H9 (cell line): ENCODE data around the gene TFAP2D. TPM values are rescaled to one million over a fixed set of nuclear protein-coding genes. Genes with fewer than 3 reads are reported as not detected.

Source experiments
- DNase-seq: peaks from one replicate; pipeline ENCODE4 v3.0.0-alpha.2; 2017
- H2AFZ ChIP-seq: one replicate; pipeline ENCODE4 v1.6.1; 2013; ENCODE audit warnings: mild to moderate bottlenecking, low read length, control low read depth, moderate library complexity
- H2AK5ac ChIP-seq: 2 replicates; pipeline ENCODE4 v1.6.1; 2013; ENCODE audit warnings: low read length, control low read depth, mixed read lengths; ENCODE audit not compliant: insufficient read length
- H2BK120ac ChIP-seq: one replicate; pipeline ENCODE4 v1.6.1; 2013; ENCODE audit warnings: low read depth, mild to moderate bottlenecking, low read length, control low read depth, inconsistent platforms; ENCODE audit not compliant: poor library complexity, severe bottlenecking
- H2BK12ac ChIP-seq: 2 replicates; pipeline ENCODE4 v1.6.1; 2013; ENCODE audit warnings: low read length, control low read depth, mixed read lengths, low read depth; ENCODE audit not compliant: insufficient read length
- H2BK15ac ChIP-seq: 2 replicates; pipeline ENCODE4 v1.6.1; 2013; ENCODE audit warnings: low read depth, low read length, control low read depth
- H2BK20ac ChIP-seq: one replicate; pipeline ENCODE4 v1.6.1; 2013; ENCODE audit warnings: low read depth, mild to moderate bottlenecking, low read length, control low read depth, inconsistent platforms; ENCODE audit not compliant: poor library complexity, severe bottlenecking
- H2BK5ac ChIP-seq: 2 replicates; pipeline ENCODE4 v1.6.1; 2013; ENCODE audit warnings: low read length, control low read depth, mixed read lengths; ENCODE audit not compliant: insufficient read length
- H3K14ac ChIP-seq: 2 replicates; pipeline ENCODE4 v1.6.1; 2013; ENCODE audit warnings: low read length, control low read depth; ENCODE audit not compliant: insufficient read depth
- H3K18ac ChIP-seq: 2 replicates; pipeline ENCODE4 v1.6.1; 2013; ENCODE audit warnings: low read depth, mild to moderate bottlenecking, mixed read lengths, low read length, control low read depth; ENCODE audit not compliant: insufficient read length
- H3K23ac ChIP-seq: 2 replicates; pipeline ENCODE4 v1.6.1; 2013; ENCODE audit warnings: low read length, control low read depth, mixed read lengths, low read depth; ENCODE audit not compliant: insufficient read length
- H3K23me2 ChIP-seq: 2 replicates; pipeline ENCODE4 v1.6.1; 2013; ENCODE audit warnings: low read depth, mild to moderate bottlenecking, mixed read lengths, low read length, control low read depth; ENCODE audit not compliant: insufficient read length, poor library complexity, severe bottlenecking
- H3K27ac ChIP-seq: 2 replicates; pipeline ENCODE4 v1.5.1; 2013; ENCODE audit warnings: low read length, control low read depth, mixed read lengths, low read depth; ENCODE audit not compliant: insufficient read length
- H3K27me3 ChIP-seq: 2 replicates; pipeline ENCODE4 v1.6.1; 2013; ENCODE audit warnings: low read length, control low read depth, inconsistent platforms; ENCODE audit not compliant: insufficient read depth
- H3K4ac ChIP-seq: 2 replicates; pipeline ENCODE4 v1.6.1; 2013; ENCODE audit warnings: low read depth, mild to moderate bottlenecking, control low read depth, inconsistent platforms, low read length, moderate library complexity
- H3K4me1 ChIP-seq: 2 replicates; pipeline ENCODE4 v1.6.1; 2013; ENCODE audit warnings: low read length, control low read depth, inconsistent platforms; ENCODE audit not compliant: insufficient read depth
- H3K4me2 ChIP-seq: 2 replicates; pipeline ENCODE4 v1.6.1; 2013; ENCODE audit warnings: low read length, control low read depth, mixed read lengths; ENCODE audit not compliant: insufficient read length, insufficient read depth
- H3K56ac ChIP-seq: 2 replicates; pipeline ENCODE4 v1.6.1; 2013; ENCODE audit warnings: low read depth, mild to moderate bottlenecking, mixed read lengths, low read length, control low read depth; ENCODE audit not compliant: insufficient read length
- H3K79me1 ChIP-seq: 2 replicates; pipeline ENCODE4 v1.6.1; 2013; ENCODE audit warnings: low read depth, mild to moderate bottlenecking, moderate library complexity, low read length, control low read depth, inconsistent platforms; ENCODE audit not compliant: insufficient read depth, poor library complexity, severe bottlenecking
- H3K79me2 ChIP-seq: 2 replicates; pipeline ENCODE4 v1.6.1; 2013; ENCODE audit warnings: low read length, control low read depth, inconsistent platforms; ENCODE audit not compliant: insufficient read depth
- H3K9ac ChIP-seq: 2 replicates; pipeline ENCODE4 v1.6.1; 2013; ENCODE audit warnings: low read length, control low read depth, mixed read lengths; ENCODE audit not compliant: insufficient read length; ENCODE audit errors: extremely low read depth
- H3K9me3 ChIP-seq: one replicate; pipeline ENCODE4 v1.6.1; 2013; ENCODE audit warnings: low read depth, low read length, inconsistent platforms; ENCODE audit not compliant: control insufficient read depth
- H3T11ph ChIP-seq: one replicate; pipeline ENCODE4 v1.6.1; 2013; ENCODE audit warnings: mild to moderate bottlenecking, low read length, control low read depth, inconsistent platforms
- H4K20me1 ChIP-seq: one replicate; pipeline ENCODE4 v1.6.1; 2013; ENCODE audit not compliant: control insufficient read depth, insufficient read length, insufficient read depth
- H4K5ac ChIP-seq: 2 replicates; pipeline ENCODE4 v1.6.1; 2013; ENCODE audit warnings: low read depth, mild to moderate bottlenecking, mixed read lengths, low read length, control low read depth; ENCODE audit not compliant: insufficient read length
- H4K8ac ChIP-seq: replicated peaks from 2 replicates; pipeline ENCODE4 v1.6.1; 2013; ENCODE audit warnings: low read length, control low read depth, mixed read lengths, low read depth; ENCODE audit not compliant: insufficient read length
- H4K91ac ChIP-seq: 2 replicates; pipeline ENCODE4 v1.6.1; 2013; ENCODE audit warnings: low read depth, mild to moderate bottlenecking, moderate library complexity, mixed read lengths, low read length, control low read depth; ENCODE audit not compliant: insufficient read length
- H3K27ac Mint-ChIP-seq, 3 experiments: 2 replicates in 2 of 3; 3 replicates in 1 of 3; pipeline ENCODE4 v1.8.0; 2020 to 2021; ENCODE audit warnings: mixed read lengths in 3 of 3, mild to moderate bottlenecking in 1 of 3, moderate library complexity in 1 of 3
- H3K27me3 Mint-ChIP-seq: 2 replicates; pipeline ENCODE4 v1.8.0; 2021; ENCODE audit warnings: low read depth, mild to moderate bottlenecking, moderate library complexity, mixed read lengths
- H3K36me3 Mint-ChIP-seq, 3 experiments: 2 replicates in 2 of 3; 3 replicates in 1 of 3; pipeline ENCODE4 v1.8.0; 2020 to 2021; ENCODE audit warnings: low read depth in 3 of 3, mixed read lengths in 3 of 3; ENCODE audit not compliant: insufficient read depth in 1 of 3
- H3K4me1 Mint-ChIP-seq, 2 experiments: 2 replicates each; pipeline ENCODE4 v1.8.0; 2020; ENCODE audit warnings: mixed read lengths in 2 of 2
- H3K4me3 Mint-ChIP-seq, 2 experiments: 2 replicates in 1 of 2; 3 replicates in 1 of 2; pipeline ENCODE4 v1.8.0; 2020 to 2021; ENCODE audit warnings: mild to moderate bottlenecking in 2 of 2, mixed read lengths in 2 of 2, moderate library complexity in 1 of 2
- H3K9me3 Mint-ChIP-seq, 2 experiments: 2 replicates in 1 of 2; 3 replicates in 1 of 2; pipeline ENCODE4 v1.8.0; 2020; ENCODE audit warnings: mild to moderate bottlenecking in 2 of 2, mixed read lengths in 2 of 2, moderate library complexity in 1 of 2
- CTCF ChIP-seq: fragments of 200-600 bp; sonication (generic); conservative IDR thresholded peaks from 3 replicates; pipeline ENCODE4 v1.8.0; 2021; ENCODE audit warnings: antibody characterized with exemption, mild to moderate bottlenecking
- WGBS: extraction: QIAGEN DNeasy Blood & Tissue Kit; methylation state at CpG from one replicate; pipeline ENCODE4 v1.1.7; 2013; ENCODE audit warnings: missing lambda C conversion rate, low lambda C conversion rate, mixed read lengths; ENCODE audit not compliant: insufficient read length; ENCODE audit errors: extremely low coverage; 5-methylcytosine and 5-hydroxymethylcytosine counted together
- total RNA-seq: library from RNA; stranded (reverse); gene quantifications from 2 replicates; pipeline ENCODE4 v1.2.1, GENCODE V29; 2021

The TFAP2D gene
- total RNA-seq, 1 experiment from 2014 or later = not detected

- H4K20me1 ChIP-seq = no peaks in the 10 kb centered on the region
- no peak overlapping the region for H3K4me3 Mint-ChIP-seq
- H3K4ac ChIP-seq = no peak overlapping the region
- peaks cover 1% of the 10 kb centered on the region; the same call in 1 of the 2 replicates for H3K27me3 Mint-ChIP-seq
- H2BK15ac ChIP-seq = no peak overlapping the region
- H3K4me2 ChIP-seq = no peak overlapping the region
- H4K8ac ChIP-seq = no peak overlapping the region
- H2BK120ac ChIP-seq = no peak overlapping the region
- no peak overlapping the region for H2BK12ac ChIP-seq
- H3K27ac Mint-ChIP-seq = no peak overlapping the region
- H3K23ac ChIP-seq = no peak overlapping the region
- H3K4me1 Mint-ChIP-seq = peaks cover 0 to 7% of the 10 kb centered on the region in 2 experiments; a peak in 2 of 4 replicates
- H3K4me1 ChIP-seq = no peaks in the 10 kb centered on the region
- H4K5ac ChIP-seq = no peak overlapping the region
- no peaks in the 10 kb centered on the region for H3K23me2 ChIP-seq
- no CpG with 5 or more reads among the region's 1 CpG for whole genome bisulfite sequencing
- H2AFZ ChIP-seq = no peak overlapping the region
- no peaks in the 10 kb centered on the region for H3K27me3 ChIP-seq
- H2BK5ac ChIP-seq = no peak overlapping the region
- H3K9me3 Mint-ChIP-seq = no peaks in the 10 kb centered on the region
- TF ChIP-seq CTCF = no peak
- no peak overlapping the region for H4K91ac ChIP-seq
- no peak overlapping the region for H3K27ac ChIP-seq
- no peak for DNase-seq
- no peak overlapping the region for H3K14ac ChIP-seq
- no peak overlapping the region for H3K56ac ChIP-seq
- no peaks in the 10 kb centered on the region for H3K36me3 Mint-ChIP-seq
- no peak overlapping the region for H3K9ac ChIP-seq
- H2AK5ac ChIP-seq = no peak overlapping the region
- no peaks in the 10 kb centered on the region for H3K79me2 ChIP-seq
- no peaks in the 10 kb centered on the region for H3K79me1 ChIP-seq
- H3K18ac ChIP-seq = no peak overlapping the region
- no peaks in the 10 kb centered on the region for H3K9me3 ChIP-seq
- no peak overlapping the region for H3T11ph ChIP-seq
- no peak overlapping the region for H2BK20ac ChIP-seq
Measured at GRCh38 chr6:50785921-50786320, 72.6 kb downstream of the TFAP2D start.
